Activated CD4-positive, alpha-beta T cell treated with anti-CD3 and anti-CD28 coated beads, Interleukin-2, amount 50 U/mL, for 4 hours (primary cell): ENCODE measurements around the gene TSHZ3.

Source experiments
- DNase-seq, 2 experiments: peaks; one replicate each; pipeline ENCODE4 v3.0.0-alpha.2; 2020

TSHZ3 gene

GRCh38 chr19:31313291-31314030, 35.8 kb downstream of the TSHZ3 start:
- no peak for DNase-seq

GRCh38 chr19:31312677-31313244, 36.5 kb downstream of the TSHZ3 start:
- DNase-seq, result no peak

- peak; percentile 19 to 31 for DNase-seq
Observed at GRCh38 chr19:31312009-31312676, 37.1 kb downstream of the TSHZ3 start.

- DNase-seq, result no peak
Observed at GRCh38 chr19:31310432-31311133, 38.7 kb downstream of the TSHZ3 start.

GRCh38 chr19:31308781-31309180, 40.5 kb downstream of the TSHZ3 start:
- no peak for DNase-seq

- no peak for DNase-seq
Observed at GRCh38 chr19:31307071-31307669, 42.1 kb downstream of the TSHZ3 start.

- no peak for DNase-seq
Observed at GRCh38 chr19:31306006-31306753, 43.1 kb downstream of the TSHZ3 start.

GRCh38 chr19:31304831-31305312, 44.4 kb downstream of the TSHZ3 start:
- no peak for DNase-seq

GRCh38 chr19:31303262-31303815, 45.9 kb downstream of the TSHZ3 start:
- DNase-seq, result no peak

- no peak for DNase-seq
Observed at GRCh38 chr19:31301306-31301980, 47.8 kb downstream of the TSHZ3 start.

- no peak for DNase-seq
Observed at GRCh38 chr19:31300422-31300821, 48.8 kb downstream of the TSHZ3 start.

- DNase-seq, result no peak
Observed at GRCh38 chr19:31299665-31300064, 49.6 kb downstream of the TSHZ3 start.

GRCh38 chr19:31297991-31298390, 51.2 kb downstream of the TSHZ3 start:
- no peak for DNase-seq

- no peak for DNase-seq
Observed at GRCh38 chr19:31296741-31297390, 52.4 kb downstream of the TSHZ3 start.

GRCh38 chr19:31294189-31294588, 55.0 kb downstream of the TSHZ3 start:
- DNase-seq, result no peak

- DNase-seq, result no peak
Observed at GRCh38 chr19:31292639-31293185, 56.5 kb downstream of the TSHZ3 start.

- no peak for DNase-seq
Observed at GRCh38 chr19:31290931-31291590, 58.2 kb downstream of the TSHZ3 start.

- no peak for DNase-seq
Observed at GRCh38 chr19:31289976-31290375, 59.3 kb downstream of the TSHZ3 start.

GRCh38 chr19:31289381-31289880, 59.8 kb downstream of the TSHZ3 start:
- DNase-seq, result no peak

GRCh38 chr19:31286491-31286890, 62.7 kb downstream of the TSHZ3 start:
- no peak for DNase-seq
